Muscle layer of duodenum (tissue), 2 donors: ENCODE results near the gene KCTD11.

ENCODE experiments used
- H3K27ac ChIP-seq: one replicate; pipeline ENCODE4 v1.7.0; 2013; ENCODE audit warnings: mild to moderate bottlenecking, low read length
- H3K27me3 ChIP-seq: one replicate; pipeline ENCODE4 v1.7.0; 2013; ENCODE audit warnings: low read depth, mild to moderate bottlenecking, control low read depth, low read length
- H3K36me3 ChIP-seq, 2 donors: one replicate each; pipeline ENCODE4 v1.7.0; 2013; ENCODE audit warnings: low read length in 2 of 2, control low read depth in 1 of 2, mild to moderate bottlenecking in 1 of 2; ENCODE audit not compliant: insufficient read depth in 2 of 2, control insufficient read depth in 1 of 2
- H3K4me1 ChIP-seq, 2 donors: one replicate each; pipeline ENCODE4 v1.7.0; 2013; ENCODE audit warnings: low read length in 2 of 2, mild to moderate bottlenecking in 2 of 2, control low read depth in 1 of 2, moderate library complexity in 1 of 2; ENCODE audit not compliant: insufficient read depth in 2 of 2, control insufficient read depth in 1 of 2
- H3K4me3 ChIP-seq, 2 donors: one replicate each; pipeline ENCODE4 v1.7.0; 2013; ENCODE audit warnings: low read length in 2 of 2, low read depth in 1 of 2, mild to moderate bottlenecking in 1 of 2
- H3K9me3 ChIP-seq, 2 donors: one replicate each; pipeline ENCODE4 v1.7.0; 2013; ENCODE audit warnings: low read length in 2 of 2, control low read depth in 1 of 2, mild to moderate bottlenecking in 1 of 2; ENCODE audit not compliant: control insufficient read depth in 1 of 2
- donor health status: healthy.

The KCTD11 gene

DNA sequence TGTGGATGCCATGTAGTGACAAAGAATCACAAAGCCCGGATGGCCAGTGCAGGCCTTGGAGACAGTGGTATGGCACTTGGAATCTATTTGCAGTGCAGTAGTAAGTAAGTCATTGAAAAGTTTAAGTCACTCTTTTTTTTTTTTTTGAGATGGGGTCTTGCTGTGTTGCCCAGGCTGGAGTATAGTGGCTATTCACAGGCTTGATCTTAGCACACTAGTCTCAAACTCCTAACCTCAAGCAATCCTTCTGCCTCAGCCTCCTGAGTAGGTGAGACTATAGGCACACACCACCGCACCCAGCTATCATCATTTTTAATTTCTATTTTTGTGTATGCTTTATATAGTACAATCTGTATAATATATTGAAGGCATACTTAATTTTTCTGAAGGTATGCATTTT lies 46.6 kb downstream of the KCTD11 start:
- Histone ChIP-seq H3K4me1 (peaks cover 7 to 15% of the 10 kb centered on the region in 2 donors), H3K4me3 (no peak overlapping the region), H3K9me3 (no peaks in the 10 kb centered on the region), H3K27ac (no peak overlapping the region), H3K27me3 (no peaks in the 10 kb centered on the region), H3K36me3 (no peaks in the 10 kb centered on the region)

DNA sequence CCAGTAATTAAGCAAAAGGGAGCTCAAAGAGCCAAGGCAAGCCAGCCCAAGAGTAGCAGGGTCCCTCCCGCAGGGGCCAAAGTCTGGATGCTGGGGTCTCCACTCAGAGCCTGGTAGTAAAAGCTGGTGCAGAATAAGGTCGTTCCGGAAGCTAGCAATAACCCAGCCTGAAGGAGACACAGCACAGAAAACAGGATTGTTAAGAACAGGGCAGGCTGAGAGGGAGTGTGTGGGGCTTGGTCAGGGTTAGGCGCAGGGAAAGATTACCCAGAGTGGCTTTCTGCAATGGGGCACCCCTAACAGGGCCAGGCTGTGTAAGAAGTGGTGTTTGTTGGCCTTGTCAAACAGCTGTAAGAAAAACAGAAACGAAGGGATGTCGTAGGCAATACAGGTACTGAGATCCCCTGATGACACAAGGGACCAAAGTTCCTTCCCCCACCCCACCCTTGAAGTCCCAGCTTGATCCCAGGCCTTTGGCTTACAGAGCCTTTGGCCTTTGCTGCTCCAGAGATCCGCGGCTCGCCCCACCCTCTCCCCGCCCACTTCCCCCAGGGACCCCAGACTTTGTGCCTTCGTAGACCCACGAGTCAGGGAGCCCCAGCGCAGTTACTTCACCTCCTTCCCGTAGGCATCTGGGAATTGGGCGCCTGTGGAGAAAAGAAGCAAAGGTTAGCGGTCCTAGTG lies 51.2 kb downstream of the KCTD11 start:
- H3K27me3 ChIP-seq: no peaks in the 10 kb centered on the region
- peak overlapping the region; percentile 92 for H3K27ac ChIP-seq
- H3K9me3 ChIP-seq: no peaks in the 10 kb centered on the region
- H3K4me1 ChIP-seq: peaks cover 7 to 16% of the 10 kb centered on the region in 2 donors
- H3K36me3 ChIP-seq: no peaks in the 10 kb centered on the region
- H3K4me3 ChIP-seq: peak overlapping the region; percentile 63 to 70

DNA sequence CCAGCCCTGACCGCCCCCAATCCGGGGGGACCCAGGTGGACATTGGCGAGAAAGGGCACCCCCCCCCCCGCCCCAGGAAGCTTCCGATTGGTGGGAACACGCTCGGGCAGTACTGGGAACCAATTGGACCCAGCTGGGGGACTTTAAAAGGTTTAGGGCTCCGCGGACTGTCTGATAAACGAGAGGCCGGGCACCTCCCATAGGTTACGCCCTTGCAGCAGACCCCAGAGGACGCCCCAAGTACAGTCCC lies 51.7 kb downstream of the KCTD11 start:
- H3K36me3 ChIP-seq: peaks cover 0 to 2% of the 10 kb centered on the region in 2 donors
- peak overlapping the region; percentile 63 to 70 for H3K4me3 ChIP-seq
- H3K9me3 ChIP-seq: no peaks in the 10 kb centered on the region
- H3K27ac ChIP-seq: peak overlapping the region; percentile 92
- no peaks in the 10 kb centered on the region for H3K27me3 ChIP-seq
- peaks cover 7 to 16% of the 10 kb centered on the region in 2 donors for H3K4me1 ChIP-seq

DNA sequence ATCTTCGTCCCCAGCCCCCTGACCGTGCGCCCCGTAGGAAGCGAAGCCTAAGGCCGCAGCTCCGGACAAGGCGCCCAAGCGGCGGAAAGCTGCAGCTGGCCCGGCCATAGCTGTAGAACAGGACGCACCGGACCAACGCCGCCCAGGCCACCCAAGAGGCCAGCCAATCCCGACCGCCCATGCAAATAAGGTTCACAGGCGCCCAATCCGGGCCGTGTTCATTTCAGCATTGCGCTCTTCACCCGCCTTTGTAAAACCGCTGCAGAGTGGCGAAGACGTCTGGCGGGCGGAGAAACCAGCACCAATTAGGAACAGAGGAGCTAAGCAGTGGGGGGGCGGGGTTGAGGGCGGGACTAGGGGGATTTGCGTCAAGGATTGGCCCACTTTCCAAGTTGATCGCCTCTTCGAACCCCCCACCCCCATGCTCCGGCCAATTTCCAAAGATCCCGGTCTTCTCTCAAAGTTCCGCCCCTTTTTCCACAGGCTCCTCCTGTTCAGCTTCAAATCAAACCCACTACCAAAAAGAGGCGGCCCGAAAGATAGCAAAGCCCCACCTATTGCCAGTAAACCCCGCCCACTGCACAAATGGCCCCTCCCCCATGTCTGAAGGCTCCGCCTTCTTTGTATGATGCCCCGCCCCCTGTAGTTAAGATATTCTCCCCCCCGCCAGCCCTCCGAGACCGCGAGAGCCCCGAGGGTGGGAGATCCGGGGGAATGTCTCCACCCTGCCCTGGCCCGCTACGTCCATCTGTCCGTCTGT lies 52.2 kb downstream of the KCTD11 start, which contains the start of gene TMEM256:
Gene TMEM256 (minus strand): TSS at position 121 of the 760 bp plus-strand sequence. CDS start 13 bp downstream, at position 108.
- peak within 1 kb of the TSS; percentile 92 for H3K27ac ChIP-seq
- H3K36me3 ChIP-seq: peaks cover 0 to 7% of the 10 kb centered on the region in 2 donors
- no peaks in the 10 kb centered on the region for H3K9me3 ChIP-seq
- H3K27me3 ChIP-seq: no peaks in the 10 kb centered on the region
- H3K4me1 ChIP-seq: peaks cover 7 to 16% of the 10 kb centered on the region in 2 donors
- H3K4me3 ChIP-seq: peak within 1 kb of the TSS; percentile 63 to 70
